Muscle of arm (tissue), 14 donors: ENCODE measurements around the gene MANEA. TPM values are rescaled to one million over a fixed set of nuclear protein-coding genes. Genes with fewer than 3 reads are reported as not detected.
A peak's percentile ranks its signal among the peaks of the same experiment; 100 is the strongest.
"Not testable (repeated sequence)": the region's sequence is repeated elsewhere in the genome, so short reads cannot be mapped to it uniquely, and the experiment has no call there.

Experiments
- DNase-seq: peaks from one replicate; pipeline ENCODE4 v3.0.0-alpha.2; 2013
- long read RNA-seq, 11 donors: transcript quantifications; one replicate each; lab custom pipeline, GENCODE V29; 2026
- polyA plus RNA-seq, 12 donors: library from polyadenylated mRNA; unstranded; fragments of 120-200 nt; gene quantifications; one replicate each; pipeline ENCODE4 v1.2.1, GENCODE V29; 2013; ENCODE audit not compliant: insufficient read length in 12 of 12

Gene MANEA
- polyA plus RNA-seq = 10 to 100 TPM in 9 of 12 donors, 1 to 10 TPM in 2, not detected in 1; 8.1 to 17.0 (median 14.1) TPM
- long read RNA-seq, donor 1, full-length matches to known transcripts = 7 of 7 reads
- long read RNA-seq, donor 1, partial matches to known transcripts = 0 of 7 reads
- long read RNA-seq, donor 1, other reads (novel, unspliced or antisense) = 0 of 7 reads
- long read RNA-seq, donor 2, full-length matches to known transcripts = 7 of 7 reads
- long read RNA-seq, donor 2, partial matches to known transcripts = 0 of 7 reads
- long read RNA-seq, donor 2, other reads (novel, unspliced or antisense) = 0 of 7 reads
- long read RNA-seq, donor 3, full-length matches to known transcripts = 4 of 4 reads
- long read RNA-seq, donor 3, partial matches to known transcripts = 0 of 4 reads
- long read RNA-seq, donor 3, other reads (novel, unspliced or antisense) = 0 of 4 reads
- long read RNA-seq, donor 4, full-length matches to known transcripts = 3 of 3 reads
- long read RNA-seq, donor 4, partial matches to known transcripts = 0 of 3 reads
- long read RNA-seq, donor 4, other reads (novel, unspliced or antisense) = 0 of 3 reads
- long read RNA-seq, donor 5, full-length matches to known transcripts = 12 of 12 reads
- long read RNA-seq, donor 5, partial matches to known transcripts = 0 of 12 reads
- long read RNA-seq, donor 5, other reads (novel, unspliced or antisense) = 0 of 12 reads
- long read RNA-seq, donor 6, full-length matches to known transcripts = 3 of 3 reads
- long read RNA-seq, donor 6, partial matches to known transcripts = 0 of 3 reads
- long read RNA-seq, donor 6, other reads (novel, unspliced or antisense) = 0 of 3 reads
- long read RNA-seq, donor 7, full-length matches to known transcripts = 6 of 6 reads
- long read RNA-seq, donor 7, partial matches to known transcripts = 0 of 6 reads
- long read RNA-seq, donor 7, other reads (novel, unspliced or antisense) = 0 of 6 reads
- long read RNA-seq, donor 8, full-length matches to known transcripts = 4 of 4 reads
- long read RNA-seq, donor 8, partial matches to known transcripts = 0 of 4 reads
- long read RNA-seq, donor 8, other reads (novel, unspliced or antisense) = 0 of 4 reads
- long read RNA-seq, donor 9, full-length matches to known transcripts = 5 of 5 reads
- long read RNA-seq, donor 9, partial matches to known transcripts = 0 of 5 reads
- long read RNA-seq, donor 9, other reads (novel, unspliced or antisense) = 0 of 5 reads
- long read RNA-seq, donor 10, full-length matches to known transcripts = 5 of 5 reads
- long read RNA-seq, donor 10, partial matches to known transcripts = 0 of 5 reads
- long read RNA-seq, donor 10, other reads (novel, unspliced or antisense) = 0 of 5 reads
- long read RNA-seq, donor 11, full-length matches to known transcripts = 5 of 5 reads
- long read RNA-seq, donor 11, partial matches to known transcripts = 0 of 5 reads
- long read RNA-seq, donor 11, other reads (novel, unspliced or antisense) = 0 of 5 reads

- peak; percentile 89 for DNase-seq
Observed at GRCh38 chr6:95577304-95578105, at the start of gene MANEA. Gene MANEA (plus strand): TSS chr6:95577535. CDS start chr6:95586440, 8,905 bp downstream.

GRCh38 chr6:95529762-95530161 is 47.6 kb upstream of the MANEA start:
- DNase-seq = no peak

- no peak for DNase-seq
Observed at GRCh38 chr6:95530176-95530819, 47.0 kb upstream of the MANEA start.

GRCh38 chr6:95543798-95544197 is 33.5 kb upstream of the MANEA start:
- no peak for DNase-seq

DNA sequence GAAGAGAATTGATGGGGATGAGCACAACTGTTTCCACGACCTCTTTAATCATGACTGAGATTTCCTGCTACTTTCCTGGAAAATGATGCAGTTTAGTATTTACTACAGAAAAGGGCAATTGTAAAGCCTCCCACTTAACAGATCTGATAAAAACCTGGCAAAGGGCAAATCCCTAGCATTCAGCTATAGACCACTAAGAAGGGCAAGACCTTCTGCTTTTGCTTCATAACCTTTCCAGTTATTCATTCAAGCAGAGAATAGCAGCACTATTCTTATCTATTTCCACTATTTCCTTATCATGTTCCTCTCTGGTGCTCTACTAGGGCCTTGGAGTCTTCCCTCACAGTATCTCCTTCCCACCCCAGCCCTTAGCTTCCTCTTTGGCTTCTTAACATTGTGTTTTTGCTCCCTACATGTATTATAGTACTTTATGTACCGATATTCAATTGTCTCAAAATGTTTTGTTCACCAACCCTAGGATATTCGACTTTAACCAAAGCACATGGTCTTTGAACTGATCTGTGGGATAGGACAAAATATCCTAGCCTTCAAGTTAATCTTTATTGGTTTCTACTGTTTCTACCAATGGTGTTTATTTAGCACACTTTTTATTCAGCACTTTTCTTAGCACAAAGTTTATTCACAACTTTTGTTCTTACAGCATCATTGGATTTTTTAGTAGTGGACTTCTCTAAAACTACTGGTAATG is 32.7 kb upstream of the MANEA start:
- no peak for DNase-seq

- no peak for DNase-seq
Observed at GRCh38 chr6:95545226-95545625, 32.1 kb upstream of the MANEA start.

DNA sequence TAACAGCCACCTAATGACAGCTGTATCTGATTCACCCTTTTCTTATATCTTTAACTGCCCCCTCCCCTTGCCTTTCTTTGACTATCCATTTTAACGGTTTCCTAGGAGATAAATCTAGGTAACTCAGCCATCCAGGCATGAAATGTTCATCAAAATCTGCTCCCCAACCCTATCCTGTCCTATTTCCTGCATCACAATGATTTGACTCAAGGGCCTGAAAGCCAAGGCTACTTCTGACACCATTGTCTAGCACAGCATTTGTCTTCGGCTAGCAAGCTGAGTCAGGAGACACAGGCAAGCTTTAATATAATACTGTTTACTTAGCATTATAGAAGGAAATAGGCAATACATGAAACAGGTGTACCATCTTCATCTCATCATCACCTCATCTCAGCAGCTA is 31.6 kb upstream of the MANEA start:
- no peak for DNase-seq

- DNase-seq = no peak
Observed at GRCh38 chr6:95546148-95546547, 31.2 kb upstream of the MANEA start.

GRCh38 chr6:95547043-95547442 is 30.3 kb upstream of the MANEA start:
- no peak for DNase-seq

GRCh38 chr6:95548188-95548786 is 29.0 kb upstream of the MANEA start:
- DNase-seq = no peak

GRCh38 chr6:95551678-95552324 is 25.5 kb upstream of the MANEA start:
- no peak for DNase-seq

GRCh38 chr6:95553880-95554279 is 23.5 kb upstream of the MANEA start:
- DNase-seq = no peak

- not testable (repeated sequence) for DNase-seq
Observed at GRCh38 chr6:95560956-95561355, 16.4 kb upstream of the MANEA start.

GRCh38 chr6:95569560-95569959 is 7.8 kb upstream of the MANEA start:
- DNase-seq = no peak

DNA sequence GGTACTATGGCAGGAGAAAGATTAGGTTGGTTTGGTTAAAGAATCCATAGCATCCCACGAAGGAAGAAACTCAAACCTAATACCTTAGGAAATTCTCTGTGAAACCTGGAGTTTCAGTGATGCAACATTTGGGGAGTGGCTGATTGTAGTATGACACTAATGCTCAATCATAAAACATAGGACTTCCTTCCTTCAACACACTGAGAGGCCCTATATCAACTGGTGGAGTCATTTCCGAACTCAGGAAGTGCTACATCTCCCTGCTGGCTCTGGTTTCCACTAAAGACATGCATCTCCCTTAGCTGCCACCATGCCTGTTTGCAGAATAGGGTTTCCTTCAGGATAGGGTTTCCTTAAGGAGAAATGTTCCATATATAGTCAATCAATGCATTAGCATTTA is 5.2 kb upstream of the MANEA start:
- DNase-seq = no peak

- DNase-seq = no peak
Observed at GRCh38 chr6:95574811-95575210, 2.5 kb upstream of the MANEA start.

DNA sequence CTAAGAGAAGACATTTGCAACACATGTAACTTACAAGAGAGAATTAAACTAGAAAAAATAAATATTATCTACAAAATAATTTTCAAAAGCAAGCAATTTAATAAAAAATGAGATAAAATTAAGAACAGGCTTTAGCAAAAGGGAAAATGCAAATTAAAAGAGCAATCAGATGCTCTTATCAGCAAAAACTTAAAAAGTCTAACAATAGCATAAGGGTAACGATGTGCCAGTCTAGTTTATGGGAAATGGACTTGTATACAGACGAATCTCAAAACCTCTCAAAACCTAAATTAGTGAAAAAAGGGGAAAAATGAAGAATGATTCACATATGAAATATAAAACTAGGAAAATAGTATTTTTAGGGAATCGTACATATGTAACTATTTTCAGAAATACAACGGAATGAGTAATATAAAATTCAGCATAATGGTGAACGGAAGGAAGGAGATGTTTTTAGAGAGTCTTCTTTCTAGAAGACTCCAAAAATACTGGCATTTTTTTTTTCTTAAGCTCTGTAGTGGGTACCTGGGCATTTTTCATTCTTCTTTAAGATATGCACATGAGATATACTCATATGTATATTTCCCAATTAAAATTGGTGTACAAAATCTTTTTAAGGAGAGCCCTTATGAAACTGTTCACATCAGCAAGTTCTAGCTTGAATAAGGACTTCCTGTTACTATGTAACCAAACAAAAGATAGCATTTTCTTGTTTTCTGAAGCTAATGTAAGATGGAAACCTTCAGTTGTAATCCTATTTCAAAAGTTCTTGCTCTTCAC is 927 bp upstream of the MANEA start:
- peak; percentile 14 for DNase-seq

GRCh38 chr6:95576998-95577303 is 384 bp upstream of the MANEA start:
- DNase-seq = no peak
